Measurements from ENCODE around the gene SAMD5. TPM values are rescaled to one million over a fixed set of nuclear protein-coding genes. Genes with fewer than 3 reads are reported as not detected.

SAMD5 gene
- total and polyA plus RNA-seq, 10 of the 15 experiments (the other 5 are each of a cell fraction or from before 2014, with no cell fraction given), result 0.01 to 0.23 (median 0.05) TPM; not detected in 5

GRCh38 chr6:147515327-147515726, 6.8 kb downstream of the SAMD5 start:
- H2AFZ ChIP-seq (ENCODE audit: control insufficient read depth, low read depth, low read length), result no peak overlapping the region
- no peak overlapping the region for H3K27ac ChIP-seq (ENCODE audit: control insufficient read depth, insufficient read depth)
- 0% methylated on average over 2 of the region's 2 CpGs for WGBS (ENCODE audit: insufficient coverage, insufficient replicate concordance, low lambda C conversion rate, missing lambda C conversion rate)
- in situ Hi-C loops (cut with MboI), result no loop called here
- ChIA-PET SMC1A (ENCODE audit: uncharacterized antibody, unreplicated experiment) (no interaction called here), RAD21 (ENCODE audit: unreplicated experiment) (no interaction called here), CTCF (no interaction called here), POLR2A (no interaction called here)
- no peaks in the 10 kb centered on the region for H3K27me3 ChIP-seq (replicated peaks in 1 of 2; ENCODE audit: control insufficient read depth in 2 of 2, insufficient read depth in 2 of 2, low read length in 1 of 2)
- no peak overlapping the region for H3K9ac ChIP-seq (ENCODE audit: control insufficient read depth, insufficient read depth, low read length)
- no peak for FAIRE-seq
- TF ChIP-seq NFXL1 (IDR thresholded peaks at IDR 0.05; ENCODE audit: borderline replicate concordance) (no peak), NFYB (IDR thresholded peaks at IDR 0.05; ENCODE audit: insufficient read depth, low read depth, low read length) (no peak), CHD4 (IDR thresholded peaks at IDR 0.05) (no peak), CTCF (IDR thresholded peaks at IDR 0.05 in 2 of 3, conservative IDR thresholded peaks at IDR 0.05 in 1 of 3; ENCODE audit: control insufficient read depth in 2 of 3, extremely low read depth in 1 of 3, insufficient read depth in 1 of 3, low read depth in 3 of 3, low read length in 3 of 3) (no peak), SREBF1 (IDR thresholded peaks at IDR 0.05; ENCODE audit: low read length) (no peak)
- H4K20me1 ChIP-seq (ENCODE audit: control insufficient read depth, insufficient read depth), result no peaks in the 10 kb centered on the region
- no peak for DNase-seq (ENCODE audit: low read depth, low spot score)
- H3K4me3 ChIP-seq, result no peak overlapping the region
- BruUV-seq (replicated peaks), result no TSS peak
- H3K4me2 ChIP-seq (ENCODE audit: control insufficient read depth, insufficient read depth), result no peak overlapping the region
- H3K36me3 ChIP-seq (ENCODE audit: control insufficient read depth in 2 of 2, insufficient read depth in 2 of 2, low read length in 1 of 2), result no peaks in the 10 kb centered on the region
- H3K79me2 ChIP-seq (ENCODE audit: control insufficient read depth, insufficient read depth, low read length), result no peaks in the 10 kb centered on the region
- H3K4me1 ChIP-seq (ENCODE audit: control insufficient read depth, insufficient read depth, low read length), result no peaks in the 10 kb centered on the region
- no peak for ATAC-seq
- intact Hi-C loops (cut with micrococcal nuclease; ENCODE audit: unreplicated experiment), result no loop called here
- H3K9me3 ChIP-seq (replicated peaks; ENCODE audit: control insufficient read depth, insufficient read depth, low read length), result no peaks in the 10 kb centered on the region

- Histone ChIP-seq H3K4me3 (no peak overlapping the region), H3K36me3 (ENCODE audit: control insufficient read depth in 2 of 2, insufficient read depth in 2 of 2, low read length in 1 of 2) (no peaks in the 10 kb centered on the region), H2AFZ (ENCODE audit: control insufficient read depth, low read depth, low read length) (no peak overlapping the region), H3K9ac (ENCODE audit: control insufficient read depth, insufficient read depth, low read length) (no peak overlapping the region), H3K79me2 (ENCODE audit: control insufficient read depth, insufficient read depth, low read length) (no peaks in the 10 kb centered on the region), H3K27ac (ENCODE audit: control insufficient read depth, insufficient read depth) (no peak overlapping the region), H3K4me2 (ENCODE audit: control insufficient read depth, insufficient read depth) (no peak overlapping the region), H3K9me3 (replicated peaks; ENCODE audit: control insufficient read depth, insufficient read depth, low read length) (no peaks in the 10 kb centered on the region), H3K27me3 (replicated peaks in 1 of 2; ENCODE audit: control insufficient read depth in 2 of 2, insufficient read depth in 2 of 2, low read length in 1 of 2) (no peaks in the 10 kb centered on the region), H3K4me1 (ENCODE audit: control insufficient read depth, insufficient read depth, low read length) (no peaks in the 10 kb centered on the region), H4K20me1 (ENCODE audit: control insufficient read depth, insufficient read depth) (no peaks in the 10 kb centered on the region)
- WGBS (ENCODE audit: insufficient coverage, insufficient replicate concordance, low lambda C conversion rate, missing lambda C conversion rate), result 90% methylated on average over 1 of the region's 1 CpG
- DNase-seq (ENCODE audit: low read depth, low spot score), result no peak
- ATAC-seq, result peak; percentile 27; the same call in 1 of the 3 replicates
- CTCF ChIA-PET, result no interaction called here
- no peak for FAIRE-seq
- intact Hi-C loops (cut with micrococcal nuclease; ENCODE audit: unreplicated experiment) (no loop called here), in situ Hi-C loops (cut with MboI) (no loop called here)
- SMC1A ChIA-PET (ENCODE audit: uncharacterized antibody, unreplicated experiment), result no interaction called here
- TF ChIP-seq SPI1 (IDR thresholded peaks at IDR 0.05; ENCODE audit: borderline replicate concordance, insufficient read depth, low read depth, low read length) (no peak), PAX5 (IDR thresholded peaks at IDR 0.05; ENCODE audit: borderline replicate concordance, low read depth, low read length) (no peak), TARDBP (IDR thresholded peaks at IDR 0.05; ENCODE audit: borderline replicate concordance) (no peak), ELK1 (IDR thresholded peaks at IDR 0.05; ENCODE audit: low read depth, low read length) (no peak), STAT3 (IDR thresholded peaks at IDR 0.05; ENCODE audit: low read depth, low read length) (no peak), ZNF384 (IDR thresholded peaks at IDR 0.05; ENCODE audit: borderline replicate concordance, low read depth, low read length) (no peak)
- BruUV-seq (replicated peaks), result no TSS peak
- RAD21 ChIA-PET (ENCODE audit: unreplicated experiment), result no interaction called here
- POLR2A ChIA-PET, result no interaction called here
Measured at GRCh38 chr6:147522597-147522996, 14.1 kb downstream of the SAMD5 start.
